Osteocyte (in vitro differentiated cells): Measurements from ENCODE around the gene BAIAP2L2. TPM values are rescaled to one million over a fixed set of nuclear protein-coding genes. Genes with fewer than 3 reads are reported as not detected.
A peak's percentile ranks its signal among the peaks of the same experiment; 100 is the strongest.

Experiments used
- DNase-seq: peaks from one replicate; pipeline ENCODE4 v3.0.0; 2021; ENCODE audit warnings: mixed read lengths; ENCODE audit not compliant: unreplicated experiment; ENCODE audit errors: extremely low spot score
- H3K27ac Mint-ChIP-seq: one replicate; pipeline ENCODE4 v1.8.0; 2021; ENCODE audit warnings: mild to moderate bottlenecking, mixed read lengths; ENCODE audit not compliant: unreplicated experiment
- H3K27me3 Mint-ChIP-seq: one replicate; pipeline ENCODE4 v1.8.0; 2021; ENCODE audit warnings: mixed read lengths; ENCODE audit not compliant: unreplicated experiment
- H3K36me3 Mint-ChIP-seq: one replicate; pipeline ENCODE4 v1.8.0; 2021; ENCODE audit warnings: mixed read lengths; ENCODE audit not compliant: unreplicated experiment
- H3K4me1 Mint-ChIP-seq: one replicate; pipeline ENCODE4 v1.8.0; 2021; ENCODE audit warnings: mixed read lengths; ENCODE audit not compliant: unreplicated experiment
- H3K4me3 Mint-ChIP-seq: one replicate; pipeline ENCODE4 v1.8.0; 2021; ENCODE audit warnings: mild to moderate bottlenecking, moderate library complexity, mixed read lengths; ENCODE audit not compliant: unreplicated experiment
- H3K9me3 Mint-ChIP-seq: one replicate; pipeline ENCODE4 v1.8.0; 2021; ENCODE audit warnings: mixed read lengths; ENCODE audit not compliant: unreplicated experiment
- CTCF ChIP-seq: fragments of 200-600 bp; sonication (generic); IDR thresholded peaks from 2 replicates; pipeline ENCODE4 v1.5.0; 2021; ENCODE audit warnings: antibody characterized with exemption, mild to moderate bottlenecking, moderate library complexity
- total RNA-seq: library from RNA; stranded (reverse); gene quantifications from 2 replicates; pipeline ENCODE4 v1.2.1, GENCODE V29; 2021

BAIAP2L2 gene
- total RNA-seq, 1 donor from 2014 or later: 0.48 TPM

GRCh38 chr22:38075961-38076360 lies 34.5 kb downstream of the BAIAP2L2 start:
- no peak for DNase-seq
- no peaks in the 10 kb centered on the region for H3K9me3 Mint-ChIP-seq
- H3K4me1 Mint-ChIP-seq: no peaks in the 10 kb centered on the region
- no peak overlapping the region for H3K4me3 Mint-ChIP-seq
- H3K36me3 Mint-ChIP-seq: peaks cover 4% of the 10 kb centered on the region
- no peak overlapping the region for H3K27ac Mint-ChIP-seq
- no peak for TF ChIP-seq CTCF
- H3K27me3 Mint-ChIP-seq: no peaks in the 10 kb centered on the region

GRCh38 chr22:38075105-38075825 lies 35.2 kb downstream of the BAIAP2L2 start:
- TF ChIP-seq CTCF: no peak
- Mint-ChIP-seq H3K4me3 (no peak overlapping the region), H3K36me3 (peaks cover 4% of the 10 kb centered on the region), H3K27me3 (no peaks in the 10 kb centered on the region), H3K27ac (no peak overlapping the region), H3K4me1 (no peaks in the 10 kb centered on the region), H3K9me3 (no peaks in the 10 kb centered on the region)
- DNase-seq: no peak

- DNase-seq: no peak
- Mint-ChIP-seq H3K27me3 (no peaks in the 10 kb centered on the region), H3K4me3 (no peak overlapping the region), H3K27ac (no peak overlapping the region), H3K36me3 (peaks cover 7% of the 10 kb centered on the region), H3K4me1 (peaks cover 7% of the 10 kb centered on the region), H3K9me3 (no peaks in the 10 kb centered on the region)
- peak; percentile 27 for TF ChIP-seq CTCF
Measured at GRCh38 chr22:38074181-38075104, 36.0 kb downstream of the BAIAP2L2 start.

- H3K4me3 Mint-ChIP-seq: no peak overlapping the region
Measured at GRCh38 chr22:38073150-38074130, 37.0 kb downstream of the BAIAP2L2 start.

More at GRCh38 chr22:38073150-38074130, 37.0 kb downstream of the BAIAP2L2 start:
- Mint-ChIP-seq H3K36me3 (peaks cover 7% of the 10 kb centered on the region), H3K4me1 (peaks cover 10% of the 10 kb centered on the region), H3K27ac (no peak overlapping the region), H3K27me3 (no peaks in the 10 kb centered on the region), H3K9me3 (no peaks in the 10 kb centered on the region)
- DNase-seq: no peak
- no peak for TF ChIP-seq CTCF
